ENCODE measurements around the gene PLCB1.

DNA sequence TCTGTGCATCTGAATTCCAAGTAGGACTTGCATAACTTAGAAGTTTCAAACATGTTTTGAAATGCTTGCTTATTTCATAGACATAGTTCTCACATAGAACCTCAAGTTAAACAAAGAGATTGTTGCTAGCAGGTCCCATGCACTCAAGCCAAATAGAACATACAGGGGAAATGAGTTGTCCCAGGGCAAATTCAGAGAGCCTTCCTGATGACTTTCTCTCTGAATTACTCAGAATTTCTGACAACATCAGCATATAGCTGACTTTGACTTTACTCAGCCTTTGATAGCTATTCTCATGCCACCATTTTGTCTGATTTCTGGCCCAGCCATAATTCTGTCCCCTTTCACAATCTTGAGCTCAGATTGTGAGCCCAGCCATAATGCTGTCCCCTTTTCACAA is 603.6 kb downstream of the PLCB1 start:
- TF ChIP-seq GATA3 (IDR thresholded peaks at IDR 0.05; ENCODE audit: low read depth, low read length) (no peak), GATA2 (IDR thresholded peaks at IDR 0.05; ENCODE audit: low read depth, low read length) (no peak)
